Brain microvascular endothelial cell (primary cell): ENCODE results near the gene OR5H14.
"Not testable (repeated sequence)": the region's sequence is repeated elsewhere in the genome, so short reads cannot be mapped to it uniquely, and the experiment has no call there.

ENCODE experiments used
- DNase-seq: peaks from one replicate; pipeline ENCODE4 v3.0.0-alpha.2; 2020
- H3K27ac ChIP-seq: fragments of 250-450 bp; sonication (Bioruptor Pico); 2 replicates; pipeline ENCODE4 v1.5.1; 2020; ENCODE audit warnings: mild to moderate bottlenecking, moderate library complexity
- H3K27me3 ChIP-seq: fragments of 250-450 bp; sonication (Bioruptor Pico); replicated peaks from 2 replicates; pipeline ENCODE4 v1.5.1; 2020; ENCODE audit warnings: mild to moderate bottlenecking
- H3K36me3 ChIP-seq: fragments of 250-450 bp; sonication (Bioruptor Pico); replicated peaks from 2 replicates; pipeline ENCODE4 v1.5.1; 2020; ENCODE audit warnings: mild to moderate bottlenecking
- H3K4me3 ChIP-seq: 2 replicates; pipeline ENCODE4 v1.5.1; 2011; ENCODE audit warnings: low read depth, mild to moderate bottlenecking, control low read depth, low read length, moderate library complexity
- in situ Hi-C: cut with HindIII; loops from 2 replicates; pipeline ENCODE4 v1.10.0; 2017; ENCODE audit warnings: low sequenced_read_pairs, low pct_ligation_motif_present
- TF ChIP-seq, protein P1 (sequence below): IDR thresholded peaks from 2 replicates; pipeline ENCODE4 v1.5.1; 2011; ENCODE audit warnings: low read depth, mild to moderate bottlenecking, moderate library complexity, low read length, control low read depth, inconsistent platforms; ENCODE audit errors: missing control alignments

OR5H14 gene

DNA sequence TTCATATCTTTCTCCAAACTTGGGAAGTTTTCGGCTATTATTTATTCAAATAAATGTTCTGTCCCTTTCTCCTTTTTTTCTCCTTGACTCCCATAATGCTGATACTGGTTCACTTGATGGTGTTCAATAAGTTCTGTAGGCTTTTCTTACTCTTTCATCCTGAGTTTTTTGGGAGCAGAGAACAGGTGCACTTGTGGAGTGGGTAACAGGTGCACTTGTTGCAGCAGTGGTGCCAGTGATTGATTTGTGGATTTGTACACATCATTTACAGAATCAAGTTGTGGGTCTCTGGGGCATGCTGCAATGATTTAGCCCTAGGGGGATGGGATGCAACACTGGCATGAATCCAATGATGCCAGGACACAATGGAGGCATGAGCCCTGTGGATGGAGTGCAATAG is 31.6 kb upstream of the OR5H14 start:
- Histone ChIP-seq H3K27me3 (no peaks in the 10 kb centered on the region), H3K27ac (no peak overlapping the region), H3K4me3 (no peak overlapping the region), H3K36me3 (no peaks in the 10 kb centered on the region)
- TF ChIP-seq, protein P1, sequence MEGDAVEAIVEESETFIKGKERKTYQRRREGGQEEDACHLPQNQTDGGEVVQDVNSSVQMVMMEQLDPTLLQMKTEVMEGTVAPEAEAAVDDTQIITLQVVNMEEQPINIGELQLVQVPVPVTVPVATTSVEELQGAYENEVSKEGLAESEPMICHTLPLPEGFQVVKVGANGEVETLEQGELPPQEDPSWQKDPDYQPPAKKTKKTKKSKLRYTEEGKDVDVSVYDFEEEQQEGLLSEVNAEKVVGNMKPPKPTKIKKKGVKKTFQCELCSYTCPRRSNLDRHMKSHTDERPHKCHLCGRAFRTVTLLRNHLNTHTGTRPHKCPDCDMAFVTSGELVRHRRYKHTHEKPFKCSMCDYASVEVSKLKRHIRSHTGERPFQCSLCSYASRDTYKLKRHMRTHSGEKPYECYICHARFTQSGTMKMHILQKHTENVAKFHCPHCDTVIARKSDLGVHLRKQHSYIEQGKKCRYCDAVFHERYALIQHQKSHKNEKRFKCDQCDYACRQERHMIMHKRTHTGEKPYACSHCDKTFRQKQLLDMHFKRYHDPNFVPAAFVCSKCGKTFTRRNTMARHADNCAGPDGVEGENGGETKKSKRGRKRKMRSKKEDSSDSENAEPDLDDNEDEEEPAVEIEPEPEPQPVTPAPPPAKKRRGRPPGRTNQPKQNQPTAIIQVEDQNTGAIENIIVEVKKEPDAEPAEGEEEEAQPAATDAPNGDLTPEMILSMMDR, result no peak
- DNase-seq, result no peak
- in situ Hi-C loops, result no loop called here

DNA sequence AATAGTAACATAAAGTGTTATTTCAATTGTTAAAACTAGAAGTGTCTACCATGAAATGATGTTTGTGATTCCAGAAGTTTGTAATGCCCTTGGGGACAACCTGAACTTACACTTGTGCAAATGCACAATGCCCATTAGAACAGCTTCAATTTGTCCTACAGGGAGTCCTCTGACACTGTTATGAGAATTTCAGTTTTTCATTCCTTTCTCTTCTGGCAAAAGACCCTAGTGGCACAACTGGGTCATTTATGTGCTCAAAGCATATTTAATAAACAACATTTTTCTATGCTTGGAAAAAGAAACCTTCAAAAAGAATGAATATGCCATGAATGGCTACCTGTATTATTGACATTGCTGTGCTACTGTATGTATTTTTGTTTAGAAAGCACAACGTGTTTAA is 16.9 kb upstream of the OR5H14 start, which contains the start of gene OR5H1:
Gene OR5H1 (plus strand): TSS at position 301 of the 400 bp plus-strand sequence. CDS start 1,977 bp downstream, outside the sequence.
- DNase-seq, result no peak
- TF ChIP-seq, protein P1, result no peak
- Histone ChIP-seq H3K27ac (no peak within 1 kb of the TSS), H3K4me3 (no peak within 1 kb of the TSS), H3K27me3 (no peaks in the 10 kb centered on the region), H3K36me3 (no peaks in the 10 kb centered on the region)
- in situ Hi-C loops, result no loop called here

DNA sequence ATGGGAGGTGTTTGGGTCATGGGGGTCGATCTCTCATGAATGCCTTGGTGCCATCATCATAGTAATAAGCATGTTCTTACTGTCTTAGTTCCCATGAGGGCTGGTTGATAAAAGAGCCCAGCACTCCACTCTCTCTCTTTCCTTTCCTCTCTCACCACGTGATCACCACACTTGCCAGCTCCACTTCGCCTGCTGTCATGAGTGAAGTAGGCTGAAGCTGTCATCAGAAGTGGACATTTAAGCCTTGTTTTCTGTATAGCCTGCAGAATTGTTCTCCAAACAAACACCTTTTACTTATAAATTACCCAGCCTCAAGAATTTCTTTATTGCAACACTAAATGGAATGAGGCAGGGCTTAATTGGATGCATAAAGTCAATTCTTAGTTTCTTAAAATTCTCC is 10.6 kb upstream of the OR5H14 start:
- TF ChIP-seq, protein P1, result no peak

DNA sequence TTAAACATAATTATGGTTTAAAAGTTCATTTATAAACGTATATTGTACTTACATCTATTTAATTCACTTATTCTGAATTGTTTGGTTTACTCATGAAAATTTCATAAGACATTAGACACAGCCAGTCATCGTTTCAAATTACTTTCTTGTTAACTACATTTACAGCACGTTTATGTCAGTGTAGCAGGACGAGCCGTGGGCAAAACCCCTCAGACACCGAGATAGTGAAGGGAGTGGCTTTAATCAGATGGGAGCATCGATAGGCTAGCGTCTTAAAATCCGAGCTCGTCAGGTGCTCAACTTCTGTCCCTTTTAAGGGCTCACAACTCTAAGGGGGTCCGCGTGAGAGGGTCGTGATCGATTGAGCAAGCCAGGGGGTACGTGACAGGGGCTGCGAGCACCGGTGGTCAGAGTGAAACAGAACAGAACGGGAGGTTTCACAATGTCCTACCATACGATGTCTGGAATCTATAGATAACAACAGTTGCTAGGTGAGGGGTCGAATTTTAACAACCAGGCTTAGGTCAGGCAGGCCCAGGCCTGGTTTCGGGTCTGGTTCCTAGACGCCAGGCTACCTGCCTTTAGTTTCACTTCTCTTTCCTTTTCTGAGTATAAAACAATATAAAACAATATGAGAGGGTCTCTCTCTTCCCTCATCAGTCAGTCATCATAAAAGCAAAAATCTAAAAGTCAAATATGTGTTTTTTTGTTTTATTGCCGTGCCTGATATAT is 9.3 kb upstream of the OR5H14 start:
- DNase-seq, H3K36me3 ChIP-seq, H3K27ac ChIP-seq, H3K4me3 ChIP-seq, H3K27me3 ChIP-seq, in situ Hi-C loops: not testable (repeated sequence)

More for the DNA sequence above, 10.6 kb upstream of the OR5H14 start:
- Histone ChIP-seq H3K4me3 (no peak overlapping the region), H3K27me3 (no peaks in the 10 kb centered on the region), H3K36me3 (no peaks in the 10 kb centered on the region), H3K27ac (no peak overlapping the region)
- in situ Hi-C loops, result no loop called here
- no peak for DNase-seq

DNA sequence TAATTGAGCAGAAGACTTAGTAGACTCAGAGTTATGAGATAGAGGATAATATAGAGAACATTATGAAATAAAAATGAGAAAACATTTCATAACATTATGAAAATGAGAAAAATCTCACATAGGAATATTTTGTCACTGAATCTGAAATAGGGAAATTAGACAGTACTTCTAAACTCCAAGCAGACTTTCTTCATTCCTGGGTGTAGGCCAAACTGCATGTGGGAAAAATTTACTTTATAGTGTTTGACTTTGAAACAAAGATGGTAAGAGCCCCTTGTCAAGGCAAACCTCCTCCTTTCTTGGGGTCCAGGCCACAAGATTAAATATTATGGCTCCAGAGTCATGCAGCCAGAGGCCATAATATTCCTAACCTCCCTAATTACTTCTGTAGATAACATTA is 6.7 kb upstream of the OR5H14 start:
- in situ Hi-C loops, result no loop called here
- Histone ChIP-seq H3K27me3 (no peaks in the 10 kb centered on the region), H3K27ac (no peak overlapping the region), H3K36me3 (no peaks in the 10 kb centered on the region), H3K4me3 (no peak overlapping the region)
- TF ChIP-seq, protein P1, result no peak
- no peak for DNase-seq

DNA sequence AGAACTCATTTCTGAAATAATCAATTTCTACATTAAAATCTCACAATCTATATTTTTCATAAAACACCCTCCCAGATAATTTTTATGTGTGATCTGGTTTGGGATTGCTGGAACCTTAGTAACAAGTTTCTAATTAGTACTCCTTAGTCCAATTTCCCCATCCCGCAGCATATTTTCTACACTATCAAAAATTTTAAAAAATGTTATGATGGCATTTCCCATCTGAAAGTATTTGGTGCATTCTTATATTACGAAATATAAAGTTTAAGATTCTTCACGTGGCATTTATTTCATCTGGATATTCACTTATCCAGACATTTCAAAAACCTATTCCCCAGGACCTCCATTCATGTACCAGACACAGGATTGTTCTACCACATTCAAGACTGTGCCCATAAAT is 1.5 kb downstream of the OR5H14 start:
- Histone ChIP-seq H3K27ac (no peak overlapping the region), H3K4me3 (no peak overlapping the region), H3K27me3 (no peaks in the 10 kb centered on the region), H3K36me3 (no peaks in the 10 kb centered on the region)
- in situ Hi-C loops, result no loop called here
- no peak for DNase-seq
- TF ChIP-seq, protein P1, result no peak

DNA sequence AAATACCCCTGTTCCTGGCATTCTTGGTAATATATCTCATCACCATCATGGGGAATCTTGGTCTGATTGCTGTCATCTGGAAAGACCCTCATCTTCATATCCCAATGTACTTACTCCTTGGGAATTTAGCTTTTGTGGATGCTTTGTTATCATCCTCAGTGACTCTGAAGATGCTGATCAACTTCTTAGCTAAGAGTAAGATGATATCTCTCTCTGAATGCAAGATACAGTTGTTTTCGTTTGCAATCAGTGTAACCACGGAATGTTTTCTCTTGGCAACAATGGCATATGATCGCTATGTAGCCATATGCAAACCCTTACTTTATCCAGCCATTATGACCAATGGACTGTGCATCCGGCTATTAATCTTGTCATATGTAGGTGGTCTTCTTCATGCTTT is 2.2 kb downstream of the OR5H14 start:
- in situ Hi-C loops, H3K4me3 ChIP-seq, H3K27me3 ChIP-seq, DNase-seq, H3K36me3 ChIP-seq, H3K27ac ChIP-seq: not testable (repeated sequence)
